MM.1S (cell line): ENCODE data around the gene CCNA1.

ENCODE experiments used
- DNase-seq: peaks from one replicate; pipeline ENCODE4 v3.0.0-alpha.2; 2015
- H2AFZ ChIP-seq: fragments of 300-600 bp; sonication (generic); 2 replicates; pipeline ENCODE4 v1.6.0; 2016; ENCODE audit warnings: antibody characterized with exemption, low read length
- H3F3A ChIP-seq: fragments of 300-600 bp; sonication (generic); 2 replicates; pipeline ENCODE4 v1.6.1; 2016; ENCODE audit warnings: mild to moderate bottlenecking, antibody characterized with exemption, low read length, moderate library complexity, mixed read lengths; ENCODE audit not compliant: insufficient read depth
- H3K27ac ChIP-seq: fragments of 300-600 bp; sonication (generic); 2 replicates; pipeline ENCODE4 v1.5.1; 2016; ENCODE audit warnings: mild to moderate bottlenecking, low read length
- H3K27me3 ChIP-seq: fragments of 300-600 bp; sonication (generic); replicated peaks from 2 replicates; pipeline ENCODE4 v1.6.0; 2016; ENCODE audit warnings: low read length; ENCODE audit not compliant: insufficient read depth
- H3K36me3 ChIP-seq: fragments of 300-600 bp; sonication (generic); replicated peaks from 2 replicates; pipeline ENCODE4 v1.6.1; 2016; ENCODE audit warnings: mild to moderate bottlenecking, low read length, mixed read lengths; ENCODE audit not compliant: insufficient read depth
- H3K4me1 ChIP-seq: fragments of 300-600 bp; sonication (generic); 2 replicates; pipeline ENCODE4 v1.6.1; 2016; ENCODE audit warnings: low read length, mixed read lengths
- H3K4me2 ChIP-seq: fragments of 300-600 bp; sonication (generic); 2 replicates; pipeline ENCODE4 v1.6.0; 2016; ENCODE audit warnings: low read depth, low read length
- H3K4me3 ChIP-seq: fragments of 300-600 bp; sonication (generic); 2 replicates; pipeline ENCODE4 v1.5.1; 2016; ENCODE audit warnings: low read length, mixed read lengths
- H3K79me2 ChIP-seq: fragments of 300-600 bp; sonication (generic); 2 replicates; pipeline ENCODE4 v1.6.1; 2016; ENCODE audit warnings: mixed run types, low read length, mixed read lengths
- H3K9ac ChIP-seq: fragments of 300-600 bp; sonication (generic); 2 replicates; pipeline ENCODE4 v1.6.1; 2016; ENCODE audit warnings: low read length, mixed read lengths
- H3K9me2 ChIP-seq: fragments of 300-600 bp; sonication (generic); replicated peaks from 2 replicates; pipeline ENCODE4 v1.6.1; 2016; ENCODE audit warnings: mild to moderate bottlenecking, low read length, mixed read lengths; ENCODE audit not compliant: insufficient read depth
- H3K9me3 ChIP-seq: fragments of 300-600 bp; sonication (generic); replicated peaks from 2 replicates; pipeline ENCODE4 v1.6.1; 2016; ENCODE audit warnings: mild to moderate bottlenecking, low read length, mixed read lengths; ENCODE audit not compliant: insufficient read depth
- H4K20me1 ChIP-seq: fragments of 300-600 bp; sonication (generic); 2 replicates; pipeline ENCODE4 v1.6.1; 2016; ENCODE audit warnings: mild to moderate bottlenecking, low read length, moderate library complexity, mixed read lengths; ENCODE audit not compliant: insufficient read depth
- EZH2 ChIP-seq: fragments of 300-600 bp; sonication (generic); optimal IDR thresholded peaks from 2 replicates; pipeline ENCODE3; 2017; ENCODE audit warnings: low read depth, mild to moderate bottlenecking, antibody characterized with exemption, low read length, mixed read lengths
- EZH2phosphoT487 ChIP-seq: fragments of 300-600 bp; sonication (generic); IDR thresholded peaks from 2 replicates; pipeline ENCODE4 v1.6.1; 2018; ENCODE audit warnings: antibody characterized with exemption, low read length
- TF ChIP-seq, protein P1 (sequence below): fragments of 300-600 bp; sonication (generic); IDR thresholded peaks from 2 replicates; pipeline ENCODE4 v1.5.1; 2016; ENCODE audit warnings: antibody characterized with exemption, low read length, mixed read lengths

CCNA1 gene

DNA sequence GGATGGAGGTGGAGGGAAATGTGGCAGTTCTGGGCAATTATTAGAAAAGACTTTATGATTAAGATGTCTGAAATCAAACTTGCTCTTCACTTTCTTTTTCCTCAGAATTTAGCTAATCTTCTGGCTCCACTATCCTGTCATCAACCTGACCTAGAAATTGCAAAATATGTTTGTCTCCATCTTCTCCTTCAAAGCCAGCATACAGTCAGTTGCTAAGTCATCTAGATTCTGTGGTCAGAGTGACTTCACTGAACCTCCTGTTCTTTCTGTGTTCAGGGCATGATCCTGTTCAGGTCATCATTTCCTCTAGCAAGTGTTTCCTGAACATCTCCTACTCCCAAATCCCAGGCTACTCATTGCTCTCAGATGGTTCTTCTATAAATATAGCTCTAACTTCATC, 10.8 kb upstream of the CCNA1 start:
- DNase-seq: no peak
- no peaks in the 10 kb centered on the region for H4K20me1 ChIP-seq
- H3K4me1 ChIP-seq: peaks cover 22% of the 10 kb centered on the region
- H3K9ac ChIP-seq: no peak overlapping the region
- H3K27me3 ChIP-seq: no peaks in the 10 kb centered on the region
- no peak overlapping the region for H3K4me3 ChIP-seq
- H3K4me2 ChIP-seq: no peak overlapping the region
- H3K36me3 ChIP-seq: no peaks in the 10 kb centered on the region
- TF ChIP-seq EZH2: no peak
- TF ChIP-seq EZH2phosphoT487: no peak
- TF ChIP-seq, protein P1, sequence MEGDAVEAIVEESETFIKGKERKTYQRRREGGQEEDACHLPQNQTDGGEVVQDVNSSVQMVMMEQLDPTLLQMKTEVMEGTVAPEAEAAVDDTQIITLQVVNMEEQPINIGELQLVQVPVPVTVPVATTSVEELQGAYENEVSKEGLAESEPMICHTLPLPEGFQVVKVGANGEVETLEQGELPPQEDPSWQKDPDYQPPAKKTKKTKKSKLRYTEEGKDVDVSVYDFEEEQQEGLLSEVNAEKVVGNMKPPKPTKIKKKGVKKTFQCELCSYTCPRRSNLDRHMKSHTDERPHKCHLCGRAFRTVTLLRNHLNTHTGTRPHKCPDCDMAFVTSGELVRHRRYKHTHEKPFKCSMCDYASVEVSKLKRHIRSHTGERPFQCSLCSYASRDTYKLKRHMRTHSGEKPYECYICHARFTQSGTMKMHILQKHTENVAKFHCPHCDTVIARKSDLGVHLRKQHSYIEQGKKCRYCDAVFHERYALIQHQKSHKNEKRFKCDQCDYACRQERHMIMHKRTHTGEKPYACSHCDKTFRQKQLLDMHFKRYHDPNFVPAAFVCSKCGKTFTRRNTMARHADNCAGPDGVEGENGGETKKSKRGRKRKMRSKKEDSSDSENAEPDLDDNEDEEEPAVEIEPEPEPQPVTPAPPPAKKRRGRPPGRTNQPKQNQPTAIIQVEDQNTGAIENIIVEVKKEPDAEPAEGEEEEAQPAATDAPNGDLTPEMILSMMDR: no peak
- H3K9me3 ChIP-seq: no peaks in the 10 kb centered on the region
- H3K79me2 ChIP-seq: no peaks in the 10 kb centered on the region
- H3K9me2 ChIP-seq: no peaks in the 10 kb centered on the region
- H3K27ac ChIP-seq: no peak overlapping the region
- no peak overlapping the region for H2AFZ ChIP-seq
- H3F3A ChIP-seq: peaks cover 10% of the 10 kb centered on the region

DNA sequence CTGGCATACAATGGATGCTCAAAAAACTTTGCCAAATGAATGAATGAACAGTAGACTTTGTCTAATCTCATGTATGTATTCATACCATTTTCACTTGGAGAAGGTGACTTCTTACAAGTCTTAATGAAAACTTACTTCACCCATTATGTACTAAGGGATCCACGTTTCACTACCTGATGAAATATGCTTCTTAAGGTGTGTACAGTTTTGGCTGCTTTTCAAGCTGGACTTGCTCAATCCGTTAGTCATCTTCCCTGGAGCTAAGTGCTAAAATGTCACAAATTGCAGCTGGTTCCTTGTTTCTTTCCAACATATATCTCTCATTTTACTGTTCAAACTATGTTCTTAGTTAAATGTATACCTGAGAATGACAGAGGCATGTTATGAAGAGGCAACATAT, 4.2 kb upstream of the CCNA1 start:
- H3K27ac ChIP-seq: no peak overlapping the region
- no peaks in the 10 kb centered on the region for H3K36me3 ChIP-seq
- no peaks in the 10 kb centered on the region for H3K27me3 ChIP-seq
- H3K4me3 ChIP-seq: no peak overlapping the region
- no peaks in the 10 kb centered on the region for H3K9me2 ChIP-seq
- no peak overlapping the region for H3K9ac ChIP-seq
- no peak for TF ChIP-seq EZH2
- TF ChIP-seq, protein P1: no peak
- no peak for TF ChIP-seq EZH2phosphoT487
- no peak overlapping the region for H3K4me2 ChIP-seq
- H3K79me2 ChIP-seq: no peaks in the 10 kb centered on the region
- no peak for DNase-seq
- no peaks in the 10 kb centered on the region for H3K4me1 ChIP-seq
- H4K20me1 ChIP-seq: no peaks in the 10 kb centered on the region
- no peak overlapping the region for H2AFZ ChIP-seq
- no peaks in the 10 kb centered on the region for H3K9me3 ChIP-seq
- no peaks in the 10 kb centered on the region for H3F3A ChIP-seq

- Histone ChIP-seq H3K27ac (no peak overlapping the region), H3F3A (no peaks in the 10 kb centered on the region), H3K36me3 (no peaks in the 10 kb centered on the region), H2AFZ (no peak overlapping the region), H3K4me2 (no peak overlapping the region), H3K4me1 (no peaks in the 10 kb centered on the region), H4K20me1 (no peaks in the 10 kb centered on the region), H3K9me3 (no peaks in the 10 kb centered on the region), H3K79me2 (no peaks in the 10 kb centered on the region), H3K9me2 (no peaks in the 10 kb centered on the region), H3K4me3 (no peak overlapping the region), H3K27me3 (no peaks in the 10 kb centered on the region), H3K9ac (no peak overlapping the region)
- TF ChIP-seq, protein P1: no peak
- TF ChIP-seq EZH2phosphoT487: no peak
- TF ChIP-seq EZH2: no peak
- DNase-seq: no peak
Observed at GRCh38 chr13:36430247-36431203, 1.8 kb upstream of the CCNA1 start.
